T-helper 22 cell (primary cell): ENCODE measurements around the gene TBC1D8B.
"Not testable (repeated sequence)": the region's sequence is repeated elsewhere in the genome, so short reads cannot be mapped to it uniquely, and the experiment has no call there.

Experiments used
- DNase-seq: peaks from one replicate; pipeline ENCODE4 v3.0.0-alpha.2; 2020; ENCODE audit warnings: low read depth

The TBC1D8B gene

GRCh38 chrX:106802388-106803275 is at the start of gene TBC1D8B:
Gene TBC1D8B, plus strand, starts transcription at chrX:106802673. Its CDS starts 181 bp downstream, at chrX:106802854.
- no peak for DNase-seq

GRCh38 chrX:106769288-106769687 is 33.2 kb upstream of the TBC1D8B start:
- not testable (repeated sequence) for DNase-seq

GRCh38 chrX:106774981-106775380 is 27.5 kb upstream of the TBC1D8B start:
- no peak for DNase-seq

- no peak for DNase-seq
Observed at GRCh38 chrX:106780264-106780663, 22.2 kb upstream of the TBC1D8B start.

- no peak for DNase-seq
Observed at GRCh38 chrX:106780664-106781377, 21.7 kb upstream of the TBC1D8B start.

GRCh38 chrX:106783716-106784115 is 18.8 kb upstream of the TBC1D8B start:
- no peak for DNase-seq

GRCh38 chrX:106791495-106791894 is 11.0 kb upstream of the TBC1D8B start:
- DNase-seq = no peak

- DNase-seq = no peak
Observed at GRCh38 chrX:106802063-106802387, 448 bp upstream of the TBC1D8B start.

GRCh38 chrX:106811131-106811910 is 8.8 kb downstream of the TBC1D8B start:
- no peak for DNase-seq

- DNase-seq = not testable (repeated sequence)
Observed at GRCh38 chrX:106812930-106813329, 10.5 kb downstream of the TBC1D8B start.

- not testable (repeated sequence) for DNase-seq
Observed at GRCh38 chrX:106814093-106814492, 11.6 kb downstream of the TBC1D8B start.

- DNase-seq = no peak
Observed at GRCh38 chrX:106862972-106863688, 60.7 kb downstream of the TBC1D8B start.

GRCh38 chrX:106863697-106864096 is 61.2 kb downstream of the TBC1D8B start:
- DNase-seq = no peak

- DNase-seq = not testable (repeated sequence)
Observed at GRCh38 chrX:106872796-106873195, 70.3 kb downstream of the TBC1D8B start.

- no peak for DNase-seq
Observed at GRCh38 chrX:106874075-106874474, 71.6 kb downstream of the TBC1D8B start.

- DNase-seq = no peak
Observed at GRCh38 chrX:106875151-106875550, 72.7 kb downstream of the TBC1D8B start.

- no peak for DNase-seq
Observed at GRCh38 chrX:106889468-106889867, 87.0 kb downstream of the TBC1D8B start.

GRCh38 chrX:106891762-106892460 is 89.4 kb downstream of the TBC1D8B start:
- DNase-seq = no peak

- DNase-seq = no peak
Observed at GRCh38 chrX:106894392-106894909, 92.0 kb downstream of the TBC1D8B start.

- no peak for DNase-seq
Observed at GRCh38 chrX:106894978-106895452, 92.5 kb downstream of the TBC1D8B start.

GRCh38 chrX:106897259-106897658 is 94.8 kb downstream of the TBC1D8B start:
- DNase-seq = no peak
